HG03565 (cell line): ENCODE data around the gene ARIH1.
A peak's percentile ranks its signal among the peaks of the same experiment; 100 is the strongest.
"Not testable (repeated sequence)": the region's sequence is repeated elsewhere in the genome, so short reads cannot be mapped to it uniquely, and the experiment has no call there.

ENCODE experiments used
- ATAC-seq: cut with Tn5 transposase; IDR thresholded peaks from one replicate; pipeline ENCODE4 v1.9.1; 2021; ENCODE audit warnings: mild to moderate bottlenecking, moderate library complexity; ENCODE audit not compliant: unreplicated experiment

The ARIH1 gene

DNA sequence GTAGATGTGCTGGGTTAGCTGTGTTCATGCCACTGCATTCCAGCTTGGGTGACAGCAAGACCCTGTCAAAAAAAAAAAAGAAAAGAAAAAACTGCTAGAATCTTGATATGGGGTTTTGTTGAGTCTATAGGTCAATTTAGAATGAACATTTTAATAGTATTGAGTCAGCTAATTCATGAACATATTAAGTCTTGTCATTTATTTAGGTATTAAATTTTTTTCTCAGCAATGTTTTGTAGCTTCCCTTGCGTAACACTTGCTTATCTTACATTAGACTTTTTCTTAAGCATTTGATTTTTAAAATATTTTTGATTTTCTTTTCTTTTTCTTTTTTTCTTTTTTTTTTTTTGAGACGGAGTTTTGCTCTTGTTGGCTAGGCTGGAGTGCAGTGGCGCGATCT, 119.7 kb downstream of the ARIH1 start:
- ATAC-seq: no peak

DNA sequence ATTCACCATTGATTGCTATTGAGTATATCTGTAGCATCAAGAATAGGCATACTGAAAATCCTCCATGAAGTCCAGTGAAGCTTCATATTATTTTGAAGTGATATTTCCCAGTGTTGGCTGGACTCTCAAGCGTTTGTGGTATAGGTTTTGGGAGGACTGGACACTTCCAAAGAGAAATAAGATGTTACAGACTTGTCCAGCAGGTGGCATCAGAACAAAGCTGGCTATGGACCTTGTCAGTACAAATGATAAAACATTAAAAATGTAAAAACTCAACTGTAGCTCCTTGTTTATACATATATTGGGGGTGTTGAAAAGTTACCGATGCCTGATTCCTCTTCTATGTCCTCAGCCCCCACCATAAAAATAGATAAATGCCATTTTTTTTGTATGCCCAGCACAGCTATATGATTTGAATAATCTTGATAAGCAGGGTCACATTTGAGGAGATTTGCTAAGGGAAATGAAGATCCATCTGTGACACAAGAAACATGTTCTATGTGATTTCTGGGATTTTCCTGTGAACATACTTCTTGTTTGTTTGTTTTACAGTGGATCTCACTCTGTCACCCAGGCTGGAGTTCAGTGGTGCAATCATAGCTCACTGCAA, 125.8 kb downstream of the ARIH1 start:
- no peak for ATAC-seq

DNA sequence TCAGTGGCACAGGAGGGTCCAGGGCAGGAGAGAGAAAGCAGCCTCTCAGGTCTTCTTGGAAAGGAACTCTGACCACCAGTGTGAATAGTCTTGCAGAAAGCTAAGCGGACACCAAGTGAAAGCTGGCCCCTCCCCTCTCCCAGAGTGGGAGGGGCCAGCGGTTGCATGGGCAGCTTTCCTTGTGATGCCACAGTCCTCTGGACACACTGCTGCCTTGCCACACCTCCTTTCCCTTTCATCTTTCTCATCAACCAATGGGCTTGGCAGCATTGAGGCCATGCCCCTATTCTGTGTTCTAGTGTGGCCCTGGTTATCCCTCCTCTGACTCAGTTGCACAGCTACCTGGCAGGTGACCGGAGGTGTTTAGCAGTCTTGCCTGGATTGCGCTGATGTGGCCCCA, 130.7 kb downstream of the ARIH1 start:
- no peak for ATAC-seq

DNA sequence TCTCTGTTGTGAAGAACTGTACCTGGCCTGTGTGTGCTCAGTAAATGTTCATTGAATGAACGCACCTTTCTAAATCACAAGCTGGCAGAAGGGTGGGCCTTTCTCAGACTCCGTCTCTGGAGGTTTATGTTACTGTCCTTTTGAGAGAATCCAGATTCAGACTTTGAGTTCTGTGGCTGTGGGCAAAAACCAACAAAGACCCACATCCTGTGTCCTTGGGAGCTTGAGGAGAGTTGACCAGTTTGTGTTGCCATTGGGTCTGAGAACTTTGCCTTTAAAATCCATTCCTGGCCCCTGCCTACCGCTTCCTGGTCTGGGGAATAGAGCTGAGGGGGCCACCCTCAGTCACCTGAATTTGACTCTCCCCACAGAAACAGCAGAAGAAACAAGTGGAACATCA, 134.0 kb downstream of the ARIH1 start:
- not testable (repeated sequence) for ATAC-seq

DNA sequence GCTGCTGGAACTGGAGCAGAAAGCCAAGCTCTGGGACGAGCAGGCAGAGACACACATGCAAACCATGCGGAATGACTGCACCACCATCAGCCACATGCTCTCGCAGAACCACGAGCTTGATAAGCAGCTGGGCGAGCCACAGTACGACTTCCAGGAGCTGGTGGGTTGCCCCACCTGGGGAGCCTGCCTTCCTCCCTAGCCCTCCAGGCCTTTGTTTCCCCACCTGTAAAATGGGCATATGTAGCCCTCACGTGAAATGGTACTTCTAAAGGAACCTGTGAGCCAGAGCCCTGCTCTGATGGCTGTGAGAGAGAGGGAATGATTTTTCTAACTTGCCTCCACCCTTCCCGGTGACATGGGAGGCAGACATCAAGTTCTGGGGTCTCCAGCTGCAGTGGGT, 135.7 kb downstream of the ARIH1 start:
- no peak for ATAC-seq

DNA sequence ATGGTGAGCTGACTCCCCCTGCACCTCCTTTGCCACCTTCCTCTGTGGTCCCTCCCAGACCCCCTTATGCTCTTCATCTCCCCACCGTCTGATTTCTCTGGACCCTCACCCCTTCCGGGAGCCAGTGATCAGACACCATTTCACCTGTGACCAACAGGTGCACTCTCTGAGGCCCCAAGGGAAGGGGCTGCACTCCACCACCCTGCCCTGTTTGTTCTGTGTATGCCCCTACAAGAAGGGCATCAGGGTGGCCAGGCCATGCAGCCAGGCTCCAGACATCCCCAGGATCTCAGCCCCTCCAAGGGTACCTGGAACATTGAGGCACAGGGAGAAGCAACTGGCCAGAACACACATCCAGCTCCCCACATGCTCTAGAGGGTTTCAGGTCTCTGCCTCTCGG, 138.2 kb downstream of the ARIH1 start:
- ATAC-seq: not testable (repeated sequence)

DNA sequence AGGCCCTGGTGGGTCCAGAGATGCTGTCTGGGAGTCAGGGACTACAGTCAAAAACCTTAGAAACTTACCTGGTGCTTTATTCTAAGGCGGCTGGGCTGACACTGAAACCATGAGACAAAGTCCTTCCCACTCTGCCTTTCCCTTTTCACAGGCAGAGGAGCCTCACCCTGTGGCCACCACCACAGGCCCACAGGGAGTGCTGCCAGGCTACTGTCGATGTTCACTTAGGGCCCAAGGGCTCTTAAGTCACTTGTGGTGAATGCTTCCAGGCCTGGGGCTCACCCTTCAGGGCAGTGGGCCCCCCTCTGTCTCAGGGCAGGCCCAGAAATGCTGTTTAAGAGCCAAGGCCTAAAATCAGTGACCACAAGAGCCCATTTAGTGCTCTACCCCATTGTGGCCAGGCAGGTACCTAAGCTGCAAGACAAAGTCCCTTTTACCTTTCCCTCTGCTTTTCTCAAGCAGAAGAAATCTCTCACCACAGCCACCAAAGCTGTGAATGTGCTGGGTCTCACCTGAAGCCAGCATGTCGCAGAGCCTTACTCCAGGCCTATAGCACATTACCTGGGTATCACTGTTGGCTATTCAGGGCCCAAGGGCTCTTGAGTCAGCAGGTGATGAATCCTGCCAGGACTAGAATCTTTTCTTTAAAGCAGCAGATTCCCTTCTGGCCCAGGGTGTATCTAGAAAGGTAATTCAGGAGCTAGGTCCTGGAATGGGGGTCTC, 140.8 kb downstream of the ARIH1 start:
- ATAC-seq: no peak

DNA sequence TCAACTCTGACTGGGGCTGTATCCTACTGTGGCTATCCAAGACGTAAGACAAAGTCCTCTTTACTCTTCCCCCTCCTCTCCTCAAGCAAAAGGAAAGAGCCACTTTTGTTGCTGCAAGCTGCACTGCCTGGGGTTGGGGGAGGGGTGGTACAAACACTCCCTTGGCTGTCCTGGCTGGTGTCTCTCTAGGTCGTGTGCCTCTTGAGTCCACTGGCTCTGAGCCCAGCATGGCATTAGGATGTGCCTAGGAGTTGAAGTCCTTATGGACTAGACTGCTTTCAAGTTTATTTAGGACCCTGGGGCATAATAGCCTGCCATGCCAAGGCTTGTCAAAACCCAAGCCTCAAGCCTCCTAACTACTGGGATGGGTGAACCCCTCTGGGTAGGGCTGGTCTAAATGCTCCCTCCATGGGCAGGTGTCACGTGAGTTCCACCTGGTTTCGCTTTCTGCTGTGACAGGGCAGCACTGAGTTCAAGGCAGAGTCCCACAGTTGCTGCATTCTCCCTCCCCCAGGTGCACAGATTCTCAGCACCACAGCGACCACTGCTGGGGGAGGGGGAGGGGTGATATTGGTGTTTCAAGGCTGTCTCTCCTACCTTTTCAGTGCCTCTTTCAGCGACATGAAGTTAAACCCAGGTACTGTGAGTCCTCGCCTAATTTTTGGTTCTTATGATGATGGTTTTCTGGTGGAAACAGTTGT, 141.6 kb downstream of the ARIH1 start:
- ATAC-seq: not testable (repeated sequence)

DNA sequence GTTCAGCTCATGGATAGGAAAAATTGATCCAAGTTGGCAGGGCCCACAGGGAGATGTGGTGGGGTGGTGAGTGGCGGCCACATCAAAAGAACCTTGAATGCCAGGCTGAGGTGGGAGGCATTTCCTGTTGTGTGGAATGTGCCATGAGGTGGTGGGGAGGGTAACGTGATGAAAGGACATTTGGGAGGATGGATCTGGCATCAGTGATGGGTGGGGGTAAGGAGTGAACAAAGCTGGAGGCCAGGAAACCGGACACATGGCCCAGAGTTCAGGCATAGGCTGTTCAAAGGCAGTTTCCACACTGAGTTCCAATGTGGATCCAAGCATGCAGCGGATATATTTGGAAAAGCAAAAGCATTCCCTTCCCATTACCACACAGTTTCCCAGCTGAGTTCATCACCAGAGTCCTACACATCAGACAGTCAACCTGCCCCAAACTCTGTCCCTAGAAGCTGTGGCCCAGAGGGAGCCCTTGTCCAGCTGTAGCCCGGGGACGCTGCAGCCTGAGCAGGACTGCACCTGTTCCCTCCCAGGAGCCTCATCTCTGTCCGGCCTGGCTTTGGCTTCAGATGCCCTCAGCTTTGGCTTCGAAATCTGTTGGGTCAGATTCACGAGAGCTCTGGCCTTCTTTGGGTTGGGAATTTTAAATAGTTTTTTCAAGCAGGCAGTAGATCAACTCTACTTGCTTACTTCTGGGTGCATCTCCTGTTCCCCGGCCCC, 142.5 kb downstream of the ARIH1 start:
- no peak for ATAC-seq

DNA sequence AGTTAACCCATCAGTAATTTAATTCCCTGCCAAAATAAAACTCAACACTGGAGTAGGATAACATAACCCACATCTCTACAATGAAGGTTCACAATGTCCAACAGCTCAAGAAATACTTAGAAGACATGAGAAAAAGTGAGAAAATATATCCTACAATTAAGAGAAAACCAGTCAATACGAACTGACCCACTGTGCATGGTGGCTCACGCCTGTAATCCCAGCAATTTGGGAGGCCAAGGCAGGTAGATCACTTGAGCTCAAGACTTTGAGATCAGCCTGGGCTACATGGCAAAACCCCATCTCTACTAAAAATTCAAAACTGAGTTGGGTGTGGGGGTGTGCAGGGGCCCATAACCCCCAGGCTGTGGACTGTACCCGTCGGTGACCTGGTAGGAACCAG, 149.7 kb downstream of the ARIH1 start:
- not testable (repeated sequence) for ATAC-seq

DNA sequence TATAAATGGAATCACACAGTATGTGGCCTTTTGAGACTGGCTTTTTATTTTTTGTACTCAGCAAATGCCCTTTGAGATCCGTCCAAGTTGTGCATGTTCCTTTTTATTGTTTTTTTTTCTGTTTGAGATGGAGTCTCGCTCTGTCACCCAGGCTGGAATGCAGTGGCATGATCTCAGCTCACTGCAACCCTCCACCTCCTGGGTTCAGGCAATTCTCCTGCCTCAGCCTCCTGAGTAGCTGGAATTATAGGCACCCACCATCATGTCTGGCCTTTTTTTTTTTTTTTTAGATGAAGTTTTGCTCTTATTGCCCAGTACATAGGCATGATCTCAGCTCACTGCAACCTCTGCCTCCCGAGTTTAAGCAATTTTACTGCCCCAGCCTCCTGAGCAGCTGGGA, 152.0 kb downstream of the ARIH1 start:
- not testable (repeated sequence) for ATAC-seq

DNA sequence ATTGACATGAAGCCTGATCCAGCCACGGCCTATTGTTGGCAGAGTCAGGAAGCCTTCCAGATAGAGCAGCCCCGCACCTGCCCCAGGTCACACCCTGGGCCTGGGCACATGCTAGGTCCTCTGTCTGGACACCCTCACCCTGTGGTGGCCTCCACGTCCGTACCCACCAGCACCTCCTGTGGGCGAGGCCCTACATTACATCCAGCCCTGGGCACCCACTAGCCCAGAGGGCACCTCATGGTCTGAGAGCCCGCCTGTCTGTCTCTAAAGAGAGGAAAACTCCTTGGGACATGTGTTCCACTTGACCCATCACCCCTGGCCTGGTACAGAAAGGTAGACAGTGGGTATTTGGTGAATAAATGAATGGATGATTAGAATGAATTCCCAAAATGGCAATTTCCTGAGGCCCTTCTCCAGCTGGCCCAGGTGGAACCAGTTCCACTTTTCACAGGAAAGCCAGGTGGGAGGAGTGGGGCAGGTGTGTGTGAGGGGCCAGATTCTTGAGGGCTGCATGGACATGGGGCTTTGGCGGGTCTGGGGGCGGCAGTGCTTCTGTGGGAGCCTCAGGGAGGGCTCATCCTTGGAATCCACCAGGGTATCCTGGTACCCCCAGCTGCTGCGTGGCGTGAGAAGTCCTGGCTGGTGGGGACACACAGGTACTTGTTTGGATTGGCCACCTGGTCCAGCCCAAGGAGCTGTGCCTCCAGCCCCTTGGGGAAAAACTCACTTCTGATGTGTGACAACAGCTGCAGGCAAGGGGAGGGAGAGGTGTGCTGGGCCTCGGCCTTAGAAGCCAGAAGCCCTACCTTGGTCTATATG, 154.3 kb downstream of the ARIH1 start:
- not testable (repeated sequence) for ATAC-seq

DNA sequence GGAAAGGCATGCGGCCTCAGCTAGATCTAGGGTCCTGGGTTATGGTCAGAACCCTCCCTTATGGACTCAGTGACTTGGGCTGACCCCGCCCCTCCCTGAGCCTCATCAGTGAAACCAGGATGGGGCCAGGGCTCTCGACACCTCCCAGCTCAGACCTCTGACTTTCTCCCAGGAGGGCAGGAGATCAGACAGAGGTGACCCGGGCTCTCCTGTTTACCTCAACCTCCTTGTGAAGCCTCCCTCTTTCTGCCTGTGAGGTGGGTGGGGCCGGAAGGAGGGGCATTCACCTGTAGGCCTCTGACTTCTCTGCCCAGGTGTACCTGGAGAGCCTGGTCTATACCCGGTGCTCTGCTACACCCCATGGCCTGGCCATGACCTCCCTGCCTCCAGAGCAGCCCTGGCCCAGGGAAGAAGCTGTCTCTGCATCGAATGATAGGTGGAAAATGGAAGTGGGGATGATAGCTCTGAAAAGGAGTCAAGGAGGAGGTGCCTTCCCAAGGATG, 155.0 kb downstream of the ARIH1 start:
- not testable (repeated sequence) for ATAC-seq

DNA sequence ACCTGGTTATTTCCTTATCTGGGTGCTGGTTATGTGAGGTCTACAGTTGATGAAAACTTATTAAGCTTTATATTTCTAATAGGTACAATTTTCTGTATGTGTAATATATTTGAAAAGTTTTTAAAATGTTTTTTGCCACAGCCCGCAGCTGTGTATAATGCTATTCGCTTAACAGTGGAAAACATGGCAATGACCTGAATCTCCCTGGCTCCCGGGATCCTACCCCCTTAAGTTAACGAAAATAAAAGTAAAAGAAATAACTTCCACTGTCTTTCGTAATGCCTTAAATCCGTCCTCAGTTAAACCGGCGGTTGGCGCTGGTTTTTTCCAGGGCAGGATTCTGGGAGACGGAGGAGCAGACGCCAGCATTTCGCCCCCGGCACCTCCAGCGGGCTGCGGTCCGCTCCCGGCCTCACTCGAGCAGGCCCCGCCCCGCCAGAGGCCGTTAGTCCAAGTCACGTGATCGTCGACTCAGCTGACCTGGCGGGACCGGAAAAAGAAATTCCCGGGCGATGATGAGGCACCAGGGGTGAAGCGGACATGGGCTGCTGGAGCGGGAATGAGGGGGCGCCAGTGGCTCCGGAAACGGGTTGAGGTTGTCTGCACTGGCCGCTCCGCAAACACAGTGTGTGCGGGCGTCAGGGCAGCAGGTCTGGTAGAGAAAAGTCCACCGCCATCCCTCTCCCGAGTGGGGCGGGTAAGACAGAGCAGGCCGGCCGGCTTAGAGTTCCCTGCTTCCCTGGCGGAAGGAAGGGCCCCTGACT, 162.6 kb downstream of the ARIH1 start:
- ATAC-seq: peak; percentile 64

DNA sequence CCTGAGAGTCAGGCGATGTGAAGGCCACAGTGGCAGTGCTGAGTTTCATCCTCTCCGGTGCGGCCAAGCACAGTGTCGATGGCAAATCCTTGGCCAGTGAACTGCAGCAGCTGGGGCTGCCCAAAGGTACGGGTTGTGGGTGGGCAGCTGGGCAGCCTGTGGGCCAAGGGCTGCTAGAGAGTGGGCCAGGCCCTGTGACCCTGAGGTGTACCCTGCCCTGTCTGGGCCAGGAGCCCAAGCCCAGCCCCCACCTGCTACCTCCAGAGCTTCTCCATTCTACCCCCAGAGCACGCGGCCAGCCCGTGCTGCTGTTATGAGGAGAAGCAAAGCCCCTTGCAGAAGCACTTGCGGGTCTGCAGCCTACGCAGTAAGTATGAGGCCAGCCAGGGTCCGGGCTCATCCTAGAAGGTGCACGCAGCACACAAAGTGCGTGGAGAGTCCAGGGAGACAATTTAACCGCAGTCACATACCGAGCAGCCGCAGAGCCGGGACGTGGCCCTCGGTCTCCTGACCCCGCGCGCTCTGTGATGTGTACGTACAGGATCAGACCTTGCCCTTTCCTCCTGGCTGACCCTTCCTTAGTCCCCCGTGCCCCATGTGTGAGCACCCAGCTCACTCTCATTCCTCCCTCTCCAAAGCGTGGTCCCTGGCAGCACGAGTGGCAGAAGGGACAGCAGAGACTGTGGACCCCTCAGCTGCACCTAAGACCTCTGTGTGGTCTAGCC, 165.8 kb downstream of the ARIH1 start:
- ATAC-seq: not testable (repeated sequence)

DNA sequence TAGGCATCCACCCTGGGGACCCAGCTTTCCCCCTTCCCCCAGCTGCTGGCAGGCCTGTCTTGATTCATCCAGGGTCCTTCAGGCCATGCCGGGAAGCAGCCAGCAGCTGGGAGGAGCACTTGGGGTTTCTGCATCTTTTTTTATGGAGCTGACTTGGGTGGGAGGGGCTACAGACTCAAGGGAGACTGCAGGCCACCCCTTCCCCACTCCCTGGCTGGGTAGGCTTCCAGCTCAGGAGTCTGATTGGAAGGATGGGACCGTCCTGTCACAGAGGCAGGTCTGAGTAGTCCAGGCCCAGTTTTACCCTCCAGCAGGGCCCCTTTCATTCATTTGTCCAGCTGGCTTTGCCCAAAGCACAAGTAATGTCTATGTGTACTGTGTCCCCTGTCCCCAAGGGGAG, 168.1 kb downstream of the ARIH1 start:
- ATAC-seq: not testable (repeated sequence)

DNA sequence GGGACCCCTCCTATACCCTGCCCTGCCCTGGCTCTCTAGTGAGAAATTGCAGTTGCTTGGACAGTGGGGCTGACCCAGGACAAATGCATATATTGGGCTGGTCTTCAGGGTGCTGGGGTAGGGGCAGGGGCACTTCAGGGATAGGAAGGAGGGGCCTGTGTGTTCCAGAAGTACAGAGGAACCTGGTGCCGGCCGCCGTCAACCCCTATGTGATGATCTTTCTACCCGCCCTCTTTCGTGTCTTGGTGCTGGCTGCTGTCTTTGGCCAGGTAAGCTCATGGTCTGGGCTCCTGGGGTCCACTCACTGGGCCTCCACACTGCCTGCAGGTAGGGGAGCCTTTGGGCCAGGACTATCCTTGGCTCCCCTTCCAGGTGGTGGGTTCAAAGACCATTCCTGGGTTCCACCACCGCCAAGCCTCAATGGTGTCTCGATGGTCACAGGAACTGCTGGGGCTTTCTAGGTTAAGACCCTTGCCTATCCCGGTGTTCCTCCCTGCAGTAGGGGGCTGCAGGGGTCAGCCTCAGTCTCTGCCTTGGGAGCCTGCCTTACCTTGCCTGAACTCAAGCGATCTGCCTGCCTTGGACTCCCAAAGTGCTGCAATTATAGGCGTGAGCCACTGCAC, 174.6 kb downstream of the ARIH1 start:
- not testable (repeated sequence) for ATAC-seq
